Liver (tissue), 9 donors: ENCODE data around the gene XYLB. TPM values are rescaled to one million over a fixed set of nuclear protein-coding genes. Genes with fewer than 3 reads are reported as not detected.
"Not testable (repeated sequence)": the region's sequence is repeated elsewhere in the genome, so short reads cannot be mapped to it uniquely, and the experiment has no call there.

Experiments used
- DNase-seq: peaks from one replicate; pipeline ENCODE4 v3.0.0-alpha.2; 2017; ENCODE audit warnings: low spot score
- H3K27ac ChIP-seq, 2 donors: one replicate each; pipeline ENCODE4 v1.7.0; 2013; ENCODE audit warnings: inconsistent platforms in 2 of 2, low read length in 2 of 2, control low read depth in 1 of 2, low read depth in 1 of 2, mild to moderate bottlenecking in 1 of 2
- H3K27me3 ChIP-seq, 4 donors: one replicate each; pipeline versions ENCODE4 v1.6.1 to v1.7.0; 2013; ENCODE audit warnings: low read length in 3 of 4, inconsistent platforms in 1 of 4, mild to moderate bottlenecking in 1 of 4, moderate library complexity in 1 of 4; ENCODE audit not compliant: control insufficient read depth in 4 of 4, insufficient read depth in 4 of 4
- H3K36me3 ChIP-seq, 4 donors: one replicate each; pipeline versions ENCODE4 v1.6.1 to v1.7.0; 2013; ENCODE audit warnings: low read length in 3 of 4, mild to moderate bottlenecking in 3 of 4, low read depth in 1 of 4, moderate library complexity in 1 of 4; ENCODE audit not compliant: control insufficient read depth in 4 of 4, insufficient read depth in 3 of 4
- H3K4me1 ChIP-seq, 4 donors: one replicate each; pipeline versions ENCODE4 v1.6.1 to v1.7.0; 2013; ENCODE audit warnings: low read length in 3 of 4, mild to moderate bottlenecking in 3 of 4, moderate library complexity in 1 of 4; ENCODE audit not compliant: control insufficient read depth in 4 of 4, insufficient read depth in 4 of 4
- H3K4me3 ChIP-seq, 3 donors: one replicate each; pipeline versions ENCODE4 v1.6.1 to v1.7.0; 2013; ENCODE audit warnings: low read length in 3 of 3, control low read depth in 1 of 3, low read depth in 1 of 3, mild to moderate bottlenecking in 1 of 3
- H3K9ac ChIP-seq, 2 donors: one replicate each; pipeline ENCODE4 v1.7.0; 2013; ENCODE audit warnings: low read length in 2 of 2, mild to moderate bottlenecking in 2 of 2, moderate library complexity in 2 of 2, control low read depth in 1 of 2, low read depth in 1 of 2
- H3K9me3 ChIP-seq, 4 donors: one replicate each; pipeline versions ENCODE4 v1.6.1 to v1.7.0; 2013; ENCODE audit warnings: low read length in 3 of 4; ENCODE audit not compliant: control insufficient read depth in 4 of 4
- EGR1 ChIP-seq, 2 donors: IDR thresholded peaks; 2 replicates each; pipeline ENCODE4 v1.6.1; 2016 to 2018; ENCODE audit warnings: antibody characterized with exemption in 2 of 2, low read depth in 2 of 2
- FOXA1 ChIP-seq: IDR thresholded peaks from 2 replicates; pipeline ENCODE4 v1.6.1; 2016; ENCODE audit warnings: antibody characterized with exemption
- FOXA2 ChIP-seq: IDR thresholded peaks from 2 replicates; pipeline ENCODE4 v1.6.1; 2016; ENCODE audit warnings: antibody characterized with exemption
- GABPA ChIP-seq, 2 donors: IDR thresholded peaks in 1 of 2; conservative IDR thresholded peaks in 1 of 2; 2 replicates each; pipeline ENCODE4 v1.6.1; 2016; ENCODE audit warnings: antibody characterized with exemption in 2 of 2, mild to moderate bottlenecking in 1 of 2, moderate library complexity in 1 of 2
- HNF4A ChIP-seq, 2 donors: conservative IDR thresholded peaks; 2 replicates each; pipeline ENCODE4 v1.6.1; 2016; ENCODE audit warnings: antibody characterized with exemption in 2 of 2, mild to moderate bottlenecking in 2 of 2
- HNF4G ChIP-seq: IDR thresholded peaks from 2 replicates; pipeline ENCODE4 v1.6.1; 2016; ENCODE audit warnings: antibody characterized with exemption
- JUND ChIP-seq, 2 donors: IDR thresholded peaks; 2 replicates each; pipeline ENCODE4 v1.6.1; 2016; ENCODE audit warnings: antibody characterized with exemption in 2 of 2
- RAD21 ChIP-seq, 2 donors: IDR thresholded peaks; 2 replicates each; pipeline ENCODE4 v1.6.1; 2016; ENCODE audit warnings: antibody characterized with exemption in 2 of 2, mild to moderate bottlenecking in 2 of 2
- REST ChIP-seq: IDR thresholded peaks from 2 replicates; pipeline ENCODE4 v1.6.1; 2016; ENCODE audit warnings: antibody characterized with exemption, mild to moderate bottlenecking
- RXRA ChIP-seq, 2 donors: IDR thresholded peaks; 2 replicates each; pipeline ENCODE4 v1.6.1; 2017 to 2018; ENCODE audit warnings: antibody characterized with exemption in 2 of 2, mild to moderate bottlenecking in 1 of 2
- SP1 ChIP-seq: IDR thresholded peaks from 2 replicates; pipeline ENCODE4 v1.6.1; 2018; ENCODE audit warnings: antibody characterized with exemption, mild to moderate bottlenecking
- TAF1 ChIP-seq: conservative IDR thresholded peaks from 2 replicates; pipeline ENCODE4 v1.6.1; 2016; ENCODE audit warnings: antibody characterized with exemption, mild to moderate bottlenecking
- YY1 ChIP-seq: IDR thresholded peaks from 2 replicates; pipeline ENCODE4 v1.6.1; 2016; ENCODE audit warnings: antibody characterized with exemption, mild to moderate bottlenecking
- WGBS: extraction: QIAGEN DNeasy Blood & Tissue Kit; methylation state at CpG from one replicate; pipeline ENCODE4 v1.1.7; 2013; 5-methylcytosine and 5-hydroxymethylcytosine counted together
- polyA plus RNA-seq, 2 donors: library from polyadenylated mRNA; stranded (reverse) in 1 of 2; unstranded in 1 of 2; fragments of 200-250 nt in 1 of 2; fragments of >200 nt in 1 of 2; fragmentation: Nextera tagmentation in 1 of 2; extraction: Ambion mirVana in 1 of 2; gene quantifications; one replicate each; pipeline versions ENCODE4 v1.2.1 to v1.2.3, GENCODE V29; 2013 to 2015
- total RNA-seq, 2 donors: library from RNA; depleted of rRNA; stranded (reverse); fragments of >200 nt; gene quantifications; one replicate each; pipeline ENCODE4 v1.2.3, GENCODE V29; 2014
- TF ChIP-seq, protein P1 (sequence below): IDR thresholded peaks from 2 replicates; pipeline ENCODE4 v1.6.1; 2016; ENCODE audit warnings: antibody characterized with exemption
- TF ChIP-seq, protein P2 (sequence below): fragments of 150-350 bp; IDR thresholded peaks from 2 replicates; pipeline ENCODE4 v1.5.1; 2017; ENCODE audit warnings: improper control_type of control experiment, low read depth, low read length; ENCODE audit not compliant: missing input control
- TF ChIP-seq, protein P3 (sequence below): IDR thresholded peaks from 2 replicates; pipeline ENCODE4 v1.6.1; 2016; ENCODE audit warnings: antibody characterized with exemption
- donor health status: healthy.
- donor health status: healthy.
- donor health status: healthy.
- donor health status: healthy.
- donor health status: healthy.

XYLB gene
- total and polyA plus RNA-seq, 4 donors: 14.2 to 51.5 (median 18.0) TPM

DNA sequence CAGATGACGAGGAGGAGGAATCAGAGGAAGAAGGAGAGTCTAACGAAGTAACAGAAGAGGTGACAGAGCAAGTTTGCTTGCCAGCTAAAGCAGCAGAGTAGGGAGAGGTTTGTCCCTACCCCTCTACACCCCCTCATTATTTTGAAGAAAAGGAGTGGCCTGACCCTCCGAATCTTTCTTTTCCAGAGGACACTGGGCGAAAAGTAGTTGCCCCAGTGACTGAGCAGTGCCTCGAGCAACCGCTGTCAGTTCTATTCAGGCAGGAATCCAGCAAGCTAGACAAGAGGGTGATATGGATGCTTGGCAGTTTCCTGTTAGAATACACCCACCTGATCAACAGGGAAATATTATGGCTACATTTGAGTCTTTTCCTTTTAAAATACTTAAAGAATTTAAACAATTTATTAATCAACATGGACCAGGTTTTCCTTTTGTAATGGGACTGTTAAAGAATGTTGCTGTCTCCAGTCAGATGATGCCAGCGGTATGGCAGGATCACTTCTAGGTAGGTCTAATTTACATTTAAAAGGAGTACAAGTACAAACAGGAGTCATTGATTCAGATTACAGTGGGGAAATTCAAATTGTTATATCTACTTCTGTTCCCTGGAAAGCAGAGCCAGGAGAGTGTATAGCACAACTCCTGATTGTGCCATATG is 75.2 kb downstream of the XYLB start:
- no peaks in the 10 kb centered on the region for H3K9me3 ChIP-seq
- DNase-seq: no peak
- WGBS: 91% methylated on average over 7 of the region's 7 CpGs
- no peak overlapping the region for H3K4me3 ChIP-seq
- H3K36me3 ChIP-seq: peaks cover 0 to 1% (median 0%) of the 10 kb centered on the region in 4 donors
- H3K27me3 ChIP-seq: no peaks in the 10 kb centered on the region
- TF ChIP-seq RAD21 (IDR thresholded peaks at IDR 0.05) (no peak), HNF4G (no peak), TAF1 (no peak), HNF4A (conservative IDR thresholded peaks at IDR 0.05) (no peak), RXRA (IDR thresholded peaks at IDR 0.05) (no peak), GABPA (IDR thresholded peaks at IDR 0.05 in 1 of 2, conservative IDR thresholded peaks at IDR 0.05 in 1 of 2) (no peak), FOXA1 (no peak), REST (no peak), FOXA2 (no peak), JUND (IDR thresholded peaks at IDR 0.05) (no peak), YY1 (no peak), SP1 (no peak), EGR1 (IDR thresholded peaks at IDR 0.05; ENCODE audit: low read depth in 2 of 2) (no peak)
- TF ChIP-seq, protein P1, sequence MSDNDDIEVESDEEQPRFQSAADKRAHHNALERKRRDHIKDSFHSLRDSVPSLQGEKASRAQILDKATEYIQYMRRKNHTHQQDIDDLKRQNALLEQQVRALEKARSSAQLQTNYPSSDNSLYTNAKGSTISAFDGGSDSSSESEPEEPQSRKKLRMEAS: no peak
- TF ChIP-seq, protein P2, sequence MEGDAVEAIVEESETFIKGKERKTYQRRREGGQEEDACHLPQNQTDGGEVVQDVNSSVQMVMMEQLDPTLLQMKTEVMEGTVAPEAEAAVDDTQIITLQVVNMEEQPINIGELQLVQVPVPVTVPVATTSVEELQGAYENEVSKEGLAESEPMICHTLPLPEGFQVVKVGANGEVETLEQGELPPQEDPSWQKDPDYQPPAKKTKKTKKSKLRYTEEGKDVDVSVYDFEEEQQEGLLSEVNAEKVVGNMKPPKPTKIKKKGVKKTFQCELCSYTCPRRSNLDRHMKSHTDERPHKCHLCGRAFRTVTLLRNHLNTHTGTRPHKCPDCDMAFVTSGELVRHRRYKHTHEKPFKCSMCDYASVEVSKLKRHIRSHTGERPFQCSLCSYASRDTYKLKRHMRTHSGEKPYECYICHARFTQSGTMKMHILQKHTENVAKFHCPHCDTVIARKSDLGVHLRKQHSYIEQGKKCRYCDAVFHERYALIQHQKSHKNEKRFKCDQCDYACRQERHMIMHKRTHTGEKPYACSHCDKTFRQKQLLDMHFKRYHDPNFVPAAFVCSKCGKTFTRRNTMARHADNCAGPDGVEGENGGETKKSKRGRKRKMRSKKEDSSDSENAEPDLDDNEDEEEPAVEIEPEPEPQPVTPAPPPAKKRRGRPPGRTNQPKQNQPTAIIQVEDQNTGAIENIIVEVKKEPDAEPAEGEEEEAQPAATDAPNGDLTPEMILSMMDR: no peak
- TF ChIP-seq, protein P3, sequence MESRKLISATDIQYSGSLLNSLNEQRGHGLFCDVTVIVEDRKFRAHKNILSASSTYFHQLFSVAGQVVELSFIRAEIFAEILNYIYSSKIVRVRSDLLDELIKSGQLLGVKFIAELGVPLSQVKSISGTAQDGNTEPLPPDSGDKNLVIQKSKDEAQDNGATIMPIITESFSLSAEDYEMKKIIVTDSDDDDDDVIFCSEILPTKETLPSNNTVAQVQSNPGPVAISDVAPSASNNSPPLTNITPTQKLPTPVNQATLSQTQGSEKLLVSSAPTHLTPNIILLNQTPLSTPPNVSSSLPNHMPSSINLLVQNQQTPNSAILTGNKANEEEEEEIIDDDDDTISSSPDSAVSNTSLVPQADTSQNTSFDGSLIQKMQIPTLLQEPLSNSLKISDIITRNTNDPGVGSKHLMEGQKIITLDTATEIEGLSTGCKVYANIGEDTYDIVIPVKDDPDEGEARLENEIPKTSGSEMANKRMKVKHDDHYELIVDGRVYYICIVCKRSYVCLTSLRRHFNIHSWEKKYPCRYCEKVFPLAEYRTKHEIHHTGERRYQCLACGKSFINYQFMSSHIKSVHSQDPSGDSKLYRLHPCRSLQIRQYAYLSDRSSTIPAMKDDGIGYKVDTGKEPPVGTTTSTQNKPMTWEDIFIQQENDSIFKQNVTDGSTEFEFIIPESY: no peak
- no peak overlapping the region for H3K27ac ChIP-seq
- no peak overlapping the region for H3K9ac ChIP-seq
- H3K4me1 ChIP-seq: peaks cover 0 to 3% (median under 1%) of the 10 kb centered on the region in 4 donors

GRCh38 chr3:38426798-38427426 is 80.3 kb downstream of the XYLB start:
- H3K27ac ChIP-seq, H3K9me3 ChIP-seq, H3K4me1 ChIP-seq, H3K9ac ChIP-seq, DNase-seq, H3K27me3 ChIP-seq, H3K36me3 ChIP-seq, H3K4me3 ChIP-seq: not testable (repeated sequence)
- 80% methylated on average over 6 of the region's 6 CpGs for WGBS

DNA sequence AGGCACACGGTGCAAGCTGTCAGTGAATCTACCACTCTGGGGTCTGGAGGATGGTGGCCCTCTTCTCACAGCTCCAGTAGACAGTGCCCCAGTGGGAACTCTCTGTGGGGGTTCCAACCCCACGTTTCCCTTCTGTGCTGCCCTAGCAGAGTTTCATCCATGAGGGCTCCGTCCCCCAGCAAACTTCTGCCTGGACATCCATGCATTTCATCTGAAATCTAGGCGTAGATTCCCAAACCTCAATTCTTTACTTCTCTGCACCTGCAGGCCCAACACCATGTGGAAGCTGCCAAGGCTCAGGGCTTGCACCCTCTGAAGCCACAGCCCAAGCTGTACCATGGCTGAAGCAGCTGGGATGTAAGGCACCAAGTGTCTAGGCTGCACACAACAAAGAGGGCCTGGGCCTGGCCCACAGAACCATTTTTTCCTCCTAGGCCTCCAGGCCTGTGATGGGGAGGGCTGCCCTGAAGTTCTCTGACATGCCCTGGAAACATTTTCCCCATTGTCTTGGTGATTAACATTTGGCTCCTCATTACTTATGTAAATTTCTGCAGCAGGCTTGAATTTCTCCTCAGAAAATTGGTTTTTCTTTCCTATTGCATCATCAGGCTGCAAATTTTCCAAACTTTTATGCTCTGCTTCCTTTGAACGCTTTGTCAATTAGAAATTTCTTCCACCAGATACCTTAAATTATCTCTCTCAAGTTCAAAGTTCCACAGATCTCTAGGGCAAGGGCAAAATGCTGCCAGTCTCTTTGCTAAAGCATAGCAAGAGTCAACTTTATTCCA is 86.5 kb downstream of the XYLB start:
- not testable (repeated sequence) for H3K4me1 ChIP-seq, H3K36me3 ChIP-seq, H3K27me3 ChIP-seq, DNase-seq, H3K27ac ChIP-seq, H3K9ac ChIP-seq
- 94% methylated on average over 5 of the region's 5 CpGs for WGBS
- peaks cover 10 to 27% (median 12%) of the 10 kb centered on the region in 4 donors for H3K9me3 ChIP-seq
- H3K4me3 ChIP-seq: peak overlapping the region in 1 of 3 donors; percentile 7
